Occipital lobe (tissue), 2 donors: ENCODE data around the gene TBC1D13. TPM values are rescaled to one million over a fixed set of nuclear protein-coding genes. Genes with fewer than 3 reads are reported as not detected.
"Not testable (repeated sequence)": the region's sequence is repeated elsewhere in the genome, so short reads cannot be mapped to it uniquely, and the experiment has no call there.

Source experiments
- DNase-seq: peaks from one replicate; lab custom pipeline; 2025; lab: John Stamatoyannopoulos, UW
- total RNA-seq: library from RNA; depleted of rRNA; stranded (reverse); fragments of >200 nt; gene quantifications from one replicate; pipeline ENCODE4 v1.2.3, GENCODE V29; 2014

The TBC1D13 gene, protein sequence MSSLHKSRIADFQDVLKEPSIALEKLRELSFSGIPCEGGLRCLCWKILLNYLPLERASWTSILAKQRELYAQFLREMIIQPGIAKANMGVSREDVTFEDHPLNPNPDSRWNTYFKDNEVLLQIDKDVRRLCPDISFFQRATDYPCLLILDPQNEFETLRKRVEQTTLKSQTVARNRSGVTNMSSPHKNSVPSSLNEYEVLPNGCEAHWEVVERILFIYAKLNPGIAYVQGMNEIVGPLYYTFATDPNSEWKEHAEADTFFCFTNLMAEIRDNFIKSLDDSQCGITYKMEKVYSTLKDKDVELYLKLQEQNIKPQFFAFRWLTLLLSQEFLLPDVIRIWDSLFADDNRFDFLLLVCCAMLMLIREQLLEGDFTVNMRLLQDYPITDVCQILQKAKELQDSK
- 7.5 TPM for total RNA-seq

DNA sequence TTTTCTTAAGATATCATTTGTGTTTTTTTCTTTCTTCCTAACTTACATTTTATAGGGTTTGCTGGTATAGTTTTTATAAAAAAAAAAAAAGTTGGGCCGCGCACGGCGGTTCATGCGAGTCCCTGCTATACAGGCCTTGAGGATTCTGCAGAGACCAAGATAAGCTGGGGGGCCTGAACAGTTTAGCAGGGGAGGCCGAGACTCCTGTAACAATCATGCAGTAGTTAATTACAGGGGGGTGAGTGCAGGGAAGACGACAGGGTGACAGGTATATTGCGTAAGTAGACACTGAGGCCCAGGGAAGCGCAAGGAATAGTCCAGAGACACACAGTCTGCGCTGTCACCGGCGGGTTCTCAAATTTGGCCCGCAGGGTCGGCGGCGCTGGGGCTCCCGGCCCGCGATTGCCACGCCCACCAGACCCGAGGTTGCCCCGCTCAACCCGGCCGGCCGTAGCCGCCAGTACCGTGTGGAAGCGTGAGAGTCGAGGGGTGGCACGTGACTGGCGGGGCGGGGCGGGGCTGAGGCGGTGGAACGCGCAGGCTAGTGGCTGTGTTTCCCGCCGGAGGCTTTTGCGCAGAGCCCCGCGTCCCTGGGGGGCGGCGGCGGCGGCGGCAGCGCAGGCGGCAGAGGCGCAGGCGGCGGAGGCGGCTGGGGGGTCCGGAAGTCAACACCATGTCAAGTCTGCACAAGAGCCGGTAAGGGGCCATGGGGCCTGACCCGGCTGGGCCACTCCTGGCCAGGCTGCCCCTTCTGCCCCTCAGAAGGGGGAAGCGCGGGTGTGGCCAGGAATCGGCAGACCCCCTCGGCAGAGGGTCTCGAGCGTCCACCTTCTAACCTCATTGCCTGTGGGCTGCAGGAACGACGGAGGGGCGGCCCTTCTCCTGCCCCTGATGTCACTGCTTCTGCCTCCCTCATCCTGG is at the start of gene TBC1D13:
Gene TBC1D13, plus strand, starts transcription at position 573 of the 921 bp plus-strand sequence. Its CDS starts 101 bp downstream, at position 674.
- DNase-seq = peak; percentile 74

DNA sequence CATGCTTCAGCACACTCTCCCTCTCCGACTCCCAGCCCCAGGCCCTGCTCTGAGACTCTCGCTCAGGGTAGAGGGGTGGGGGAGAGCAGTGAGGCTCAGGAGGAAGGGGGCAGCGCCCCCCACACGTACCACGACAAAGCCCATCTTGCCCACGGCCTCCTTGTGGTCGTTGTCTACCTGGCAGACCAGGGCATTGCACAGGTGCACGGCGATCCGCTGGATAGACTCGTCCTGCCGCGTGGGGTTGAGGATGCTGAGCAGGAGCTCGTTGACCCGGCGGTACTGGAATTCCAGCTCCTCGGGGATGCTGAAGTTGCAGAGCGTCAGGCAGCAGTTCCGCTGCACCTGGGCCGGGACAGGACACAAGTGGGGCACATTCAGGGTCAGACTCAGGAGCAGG is 44.7 kb upstream of the TBC1D13 start:
- DNase-seq = no peak

DNA sequence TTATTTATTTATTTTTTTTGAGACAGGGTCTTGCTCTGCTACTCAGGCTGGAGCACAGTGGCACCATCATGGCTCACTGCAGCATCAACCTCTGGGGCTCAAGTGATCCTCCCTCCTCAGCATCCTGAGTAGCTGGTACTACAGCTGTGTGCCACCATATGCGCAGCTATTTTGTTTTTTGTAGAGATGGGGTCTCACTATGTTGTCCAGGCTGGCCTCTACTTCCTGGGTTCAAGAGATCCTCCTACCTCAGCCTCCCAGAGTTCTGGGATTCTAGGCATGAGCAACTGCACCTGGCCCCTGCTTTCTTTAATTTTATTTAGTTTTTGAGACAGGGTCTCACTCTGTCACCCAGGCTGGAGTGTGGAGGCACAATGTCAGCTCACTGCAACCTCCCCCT is 43.6 kb upstream of the TBC1D13 start:
- no peak for DNase-seq

DNA sequence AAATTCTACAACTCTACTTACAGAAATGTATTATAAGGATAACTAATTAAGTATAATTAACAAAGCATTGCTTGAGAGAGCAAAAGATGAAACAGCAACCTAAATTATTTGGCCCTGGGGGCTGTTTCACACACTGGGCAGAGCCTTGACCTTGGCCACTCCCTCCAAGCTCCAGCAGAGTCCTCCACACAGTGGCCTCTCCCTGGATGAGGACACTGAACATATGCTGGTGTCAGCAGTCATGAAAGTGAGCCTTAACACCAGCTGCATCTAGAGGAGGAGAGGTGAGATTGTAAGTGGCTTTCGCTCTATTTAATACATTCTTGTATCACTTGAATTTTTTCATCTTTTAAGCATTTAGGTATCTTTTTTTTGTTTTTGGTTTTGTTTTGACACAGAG is 39.8 kb upstream of the TBC1D13 start:
- DNase-seq = no peak

DNA sequence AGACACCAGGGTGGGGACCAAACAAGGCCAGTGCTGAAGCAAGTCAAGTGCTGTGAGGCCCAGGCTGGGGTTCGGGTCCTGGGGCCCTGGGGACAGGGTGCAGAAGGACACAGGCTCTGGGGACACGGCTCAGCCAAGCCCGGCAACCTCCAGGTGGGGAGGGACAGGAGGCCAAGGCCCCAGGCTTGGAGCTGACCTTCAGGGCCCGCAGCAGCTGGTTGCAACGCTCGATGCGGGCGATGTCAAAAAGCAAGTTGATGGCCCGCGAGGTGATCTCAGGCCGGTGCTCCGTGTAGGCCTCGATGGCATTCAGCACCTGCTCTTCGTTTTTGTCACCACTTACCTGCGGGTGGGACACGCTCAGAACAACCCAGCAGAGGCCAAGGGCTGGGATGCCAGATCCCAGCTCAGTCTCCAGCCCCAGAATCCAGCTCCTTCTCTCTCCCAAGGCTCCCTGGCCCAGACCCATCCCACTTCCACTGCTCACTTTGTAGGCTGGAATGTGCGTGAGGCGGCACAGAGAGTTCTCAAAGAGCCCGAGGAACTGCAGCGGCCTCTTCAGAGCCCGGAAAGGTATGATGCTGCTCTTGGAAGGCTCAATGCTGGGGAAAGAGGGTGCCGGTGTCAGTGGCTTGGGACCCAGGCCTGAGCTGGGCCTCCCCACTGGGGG is 36.0 kb upstream of the TBC1D13 start:
- no peak for DNase-seq

DNA sequence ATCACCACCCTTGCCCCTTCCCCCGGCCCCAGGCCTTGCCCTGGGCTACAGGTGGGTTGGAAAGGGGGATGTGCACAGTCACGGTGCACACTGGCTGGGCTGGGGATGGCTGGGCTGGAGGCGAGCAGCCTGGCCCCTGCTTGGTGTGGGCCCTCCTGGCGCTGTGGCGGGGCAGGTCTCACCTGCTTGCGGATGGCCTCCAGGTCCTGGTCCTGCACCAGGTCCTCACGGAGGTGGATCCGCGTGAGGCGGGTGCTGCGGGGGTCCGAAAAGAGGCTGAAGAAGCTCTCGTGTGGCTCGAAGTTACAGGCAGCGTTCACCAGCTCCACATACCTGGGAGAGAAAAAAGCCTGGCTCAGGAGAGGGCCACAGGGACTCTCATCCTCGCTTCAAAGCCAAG is 33.4 kb upstream of the TBC1D13 start:
- no peak for DNase-seq

DNA sequence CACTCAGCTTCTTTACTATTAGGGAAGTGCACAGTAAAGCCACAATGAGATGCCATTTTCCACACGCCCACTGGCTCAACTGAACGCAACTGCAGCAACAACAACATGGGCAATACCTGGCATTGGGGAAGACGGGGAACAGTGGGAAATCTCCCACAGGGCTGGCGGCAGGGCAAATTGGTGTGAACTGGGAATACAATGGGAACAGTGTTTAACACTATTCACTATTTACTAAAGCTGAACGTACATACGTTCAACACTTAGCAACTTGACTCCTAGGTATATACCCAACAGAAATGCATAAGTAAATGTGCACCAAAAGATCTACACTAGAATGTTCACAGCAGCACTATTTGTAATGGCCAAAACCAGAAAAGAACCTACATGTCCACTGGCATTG is 29.5 kb upstream of the TBC1D13 start:
- DNase-seq = no peak

DNA sequence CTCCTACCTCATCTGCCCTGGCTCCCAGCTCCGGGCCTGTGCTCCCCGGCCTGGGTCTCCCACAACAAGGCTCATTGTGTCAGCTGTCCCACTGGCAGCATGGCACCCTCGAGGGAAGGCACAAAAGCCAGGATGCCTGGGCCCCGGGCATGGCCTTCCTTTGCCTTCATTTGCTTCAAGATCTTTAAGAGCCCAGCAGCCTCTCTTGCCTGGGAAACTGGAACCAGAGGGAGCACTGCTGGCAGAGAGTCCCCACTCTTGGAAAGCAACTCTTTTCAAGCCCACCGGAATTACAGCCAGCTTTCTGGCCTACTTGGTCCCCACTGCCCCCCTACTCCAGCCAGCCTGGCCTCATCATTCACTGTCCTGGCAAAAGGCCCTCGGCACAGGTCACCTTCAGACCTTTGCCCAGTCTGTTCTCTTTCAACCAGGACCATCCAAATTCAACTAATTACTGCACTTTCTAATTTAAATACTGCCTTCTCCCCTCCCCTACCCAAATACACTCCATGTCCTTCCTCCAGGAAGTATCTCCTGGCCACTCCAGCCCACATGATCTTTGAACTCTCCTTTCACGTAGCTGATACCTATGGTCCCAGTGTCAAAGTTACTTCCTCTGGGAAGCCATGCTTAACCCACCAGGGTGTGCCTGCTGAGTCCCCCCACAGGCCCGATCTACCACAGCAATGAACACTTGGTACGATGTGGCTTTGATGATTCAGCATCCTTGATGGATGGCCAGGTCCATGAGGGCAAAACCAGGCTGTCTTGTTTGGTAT is 24.2 kb upstream of the TBC1D13 start:
- no peak for DNase-seq

DNA sequence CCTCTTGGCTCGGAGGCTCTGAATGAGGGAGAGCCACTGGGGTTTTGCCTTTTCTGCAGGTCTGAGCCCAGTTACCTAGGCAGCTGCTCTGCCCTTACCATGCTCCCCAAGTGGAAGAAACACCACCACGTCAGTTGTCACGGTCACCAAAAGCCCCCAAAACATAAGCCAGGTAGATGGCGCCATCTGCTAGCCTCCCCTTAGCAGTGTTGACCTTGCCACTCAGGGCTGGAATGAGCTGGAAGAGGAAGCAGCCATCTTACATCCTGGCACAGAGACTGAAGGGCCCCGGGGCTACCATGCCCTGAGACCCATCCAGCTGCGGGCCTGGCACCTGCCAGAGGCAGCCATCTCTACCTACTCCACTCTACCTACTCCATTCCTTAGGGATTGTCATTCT is 22.7 kb upstream of the TBC1D13 start:
- DNase-seq = no peak

DNA sequence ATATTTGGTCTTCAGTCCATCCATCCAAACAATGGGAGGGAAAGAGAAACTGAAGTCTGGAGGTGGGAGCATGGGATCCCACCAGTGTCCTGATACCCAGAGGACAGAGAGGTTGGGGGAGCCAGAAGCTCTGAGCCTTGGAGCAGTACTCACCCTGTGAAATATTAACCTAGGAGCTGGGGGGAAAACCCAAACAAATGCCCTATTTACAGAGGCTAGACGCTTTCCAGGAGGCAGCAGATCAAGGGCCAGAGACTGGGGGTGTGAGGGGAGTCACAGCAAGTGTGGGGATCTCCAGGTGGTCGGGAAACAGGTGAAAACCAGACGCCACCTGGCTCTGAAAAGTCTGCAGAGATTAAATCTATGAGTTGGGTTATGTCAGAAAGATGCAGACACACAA is 21.6 kb upstream of the TBC1D13 start:
- no peak for DNase-seq

DNA sequence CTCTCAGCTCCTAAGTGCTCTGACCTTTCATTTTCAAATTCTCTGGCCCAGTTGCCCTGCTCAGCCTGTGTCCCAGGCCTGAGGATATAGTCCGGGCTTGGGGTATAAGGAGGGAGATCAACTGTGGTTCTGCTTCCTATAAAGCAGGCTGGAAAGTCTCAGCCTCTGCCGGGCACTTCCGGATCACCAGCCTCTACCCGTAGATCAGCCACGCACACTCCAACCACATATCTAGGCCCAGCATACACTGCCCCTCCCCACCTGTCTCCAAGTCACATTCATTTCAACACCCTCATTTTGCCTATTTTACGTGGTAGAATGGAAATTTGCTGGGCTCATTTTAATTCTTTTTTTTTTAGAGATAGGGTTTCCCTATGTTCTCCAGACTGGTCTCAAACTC is 18.4 kb upstream of the TBC1D13 start:
- DNase-seq = no peak

DNA sequence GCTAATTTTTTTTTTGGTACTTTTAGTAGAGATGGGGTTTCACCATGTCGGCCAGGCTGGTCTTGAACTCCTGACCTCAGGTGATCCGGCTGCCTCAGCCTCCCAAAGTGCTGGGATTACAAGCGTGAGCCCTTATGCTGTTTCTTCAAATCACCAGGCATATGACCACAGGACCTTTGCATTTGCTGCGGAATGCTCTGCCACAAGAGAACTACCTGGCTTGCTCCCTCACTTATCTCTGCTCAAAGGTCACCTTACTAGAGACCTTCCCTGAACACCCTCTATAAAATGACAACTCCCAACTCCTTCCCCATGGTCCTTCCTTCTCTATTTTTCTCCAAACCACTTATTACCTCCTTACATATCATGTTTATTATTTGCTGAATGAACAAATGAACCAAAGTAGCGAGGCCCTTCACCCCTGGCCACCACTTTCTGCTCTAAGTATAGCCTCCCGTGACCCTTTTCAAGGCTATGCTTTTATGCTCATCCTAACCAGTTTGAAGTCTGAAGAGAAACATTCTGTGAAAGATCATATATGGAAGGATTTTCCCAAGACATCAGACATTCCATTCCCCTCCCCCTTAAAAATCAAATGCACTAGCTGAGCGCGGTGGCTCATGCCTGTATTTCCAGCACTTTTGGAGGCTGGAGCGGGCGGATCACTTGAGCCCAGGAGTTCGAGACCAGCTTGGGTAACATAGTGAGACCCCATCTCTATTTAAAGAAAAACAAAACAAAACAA is 16.6 kb upstream of the TBC1D13 start:
- DNase-seq = no peak

DNA sequence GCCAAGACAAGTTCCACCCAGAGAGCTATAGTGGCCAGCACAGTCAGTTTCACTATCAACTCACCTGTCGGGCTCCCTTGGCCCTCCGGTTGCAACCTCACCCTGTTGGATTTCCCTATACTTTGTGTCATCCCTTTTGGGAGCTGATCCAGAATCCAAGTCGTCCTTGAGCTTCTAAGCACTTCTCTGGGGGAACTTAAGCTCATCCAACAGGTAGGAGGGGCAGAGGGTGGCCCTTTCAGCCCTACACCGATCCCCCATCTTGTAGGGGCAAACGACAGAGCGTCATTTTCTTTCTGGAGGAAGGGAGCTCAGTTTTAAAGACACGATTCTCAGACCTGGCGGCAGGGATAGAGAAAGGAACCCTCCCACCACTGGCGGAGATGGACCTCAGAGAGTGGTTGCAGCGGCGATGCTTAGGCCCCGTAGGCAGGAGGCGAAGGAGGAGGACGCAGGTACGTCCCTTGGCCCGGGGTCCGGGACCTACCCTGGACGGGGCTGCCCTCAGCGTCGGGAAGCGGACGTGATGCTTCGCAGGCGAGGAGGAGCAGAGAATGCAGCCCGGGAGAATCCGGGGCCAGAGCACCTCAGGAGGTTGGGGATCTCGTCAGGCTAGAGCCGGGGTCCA is 15.8 kb upstream of the TBC1D13 start:
- no peak for DNase-seq

DNA sequence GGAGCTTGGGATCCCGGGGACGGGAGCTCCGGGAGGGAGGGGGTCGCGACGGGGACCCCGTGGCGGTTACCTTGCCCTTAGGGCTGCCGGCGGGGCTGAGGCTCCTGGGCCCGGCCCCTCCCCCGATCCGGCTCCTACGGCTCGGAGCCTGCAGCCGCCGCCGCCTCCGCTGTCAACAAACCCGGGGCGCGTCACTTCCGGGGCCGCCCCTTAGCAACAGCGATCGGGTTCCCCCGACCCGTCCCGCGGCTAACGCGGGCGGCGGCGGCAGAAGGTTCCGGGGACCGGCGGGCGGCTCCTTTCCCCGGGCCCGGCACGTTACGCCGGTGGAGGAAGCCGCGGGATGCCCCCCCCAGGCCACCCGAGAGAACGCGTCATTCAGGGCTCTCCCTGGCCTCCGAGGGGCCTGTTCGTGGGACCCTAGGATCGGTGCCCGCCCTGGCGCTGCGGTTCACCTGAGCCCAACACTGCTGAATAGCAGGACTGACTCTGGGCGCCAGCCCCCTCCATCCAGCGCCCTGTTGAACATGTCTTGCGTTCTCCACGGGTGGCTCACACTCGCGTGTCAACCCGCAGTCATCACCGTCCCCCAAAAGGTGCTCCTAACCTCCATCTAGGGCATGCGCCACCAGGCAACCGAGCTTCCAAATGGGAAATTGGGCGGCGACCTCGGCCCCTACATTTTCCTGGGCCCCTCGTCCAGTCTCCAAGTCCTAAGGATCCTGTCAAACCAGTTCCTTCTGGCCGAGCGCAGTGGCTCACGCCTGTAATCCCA is 15.1 kb upstream of the TBC1D13 start, which contains the start of gene ZER1:
Gene ZER1, minus strand, starts transcription at position 183 of the 775 bp plus-strand sequence. CDS start 16,362 bp downstream, outside the sequence.
- peak; percentile 87 for DNase-seq

DNA sequence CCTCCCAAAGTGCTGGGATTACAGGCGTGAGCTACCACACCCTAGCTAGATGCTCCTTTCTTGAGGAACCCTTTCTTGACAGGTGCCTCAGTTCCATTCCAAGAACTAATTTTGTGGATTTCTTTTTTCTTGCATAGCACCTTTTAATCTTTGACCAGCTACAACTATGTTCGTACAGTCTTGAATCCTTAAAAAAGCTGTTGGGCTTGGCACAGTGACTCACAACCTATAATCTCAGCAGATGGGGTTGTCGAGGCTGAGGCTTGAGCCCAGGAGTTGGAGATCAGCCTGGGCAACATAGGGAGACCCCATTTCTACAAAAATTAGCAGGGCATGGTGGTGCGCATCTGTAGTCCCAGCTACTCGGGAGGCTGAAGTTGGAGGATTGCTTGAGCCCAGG is 14.0 kb upstream of the TBC1D13 start:
- DNase-seq = no peak

DNA sequence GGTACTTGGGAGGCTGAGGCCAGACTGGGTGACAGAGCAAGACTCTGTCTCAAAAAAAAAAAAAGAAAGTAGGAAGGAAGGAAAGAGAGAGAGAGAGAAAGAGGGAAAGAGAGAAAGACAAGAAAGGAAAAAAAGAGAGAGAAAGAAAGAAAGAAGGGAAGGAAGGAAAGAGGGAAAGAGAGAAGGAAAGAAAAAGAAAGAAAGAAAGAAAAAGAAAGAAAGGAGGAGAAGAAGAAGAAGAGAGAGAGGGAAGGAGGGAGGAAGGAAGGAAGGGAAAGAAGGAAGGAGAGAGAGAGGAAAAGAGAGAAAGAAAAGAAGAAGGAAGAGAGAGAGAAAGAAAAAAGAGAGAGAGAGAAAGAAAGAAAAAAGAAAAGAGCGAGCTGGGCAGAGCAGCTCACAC is 12.2 kb upstream of the TBC1D13 start:
- DNase-seq = no peak

DNA sequence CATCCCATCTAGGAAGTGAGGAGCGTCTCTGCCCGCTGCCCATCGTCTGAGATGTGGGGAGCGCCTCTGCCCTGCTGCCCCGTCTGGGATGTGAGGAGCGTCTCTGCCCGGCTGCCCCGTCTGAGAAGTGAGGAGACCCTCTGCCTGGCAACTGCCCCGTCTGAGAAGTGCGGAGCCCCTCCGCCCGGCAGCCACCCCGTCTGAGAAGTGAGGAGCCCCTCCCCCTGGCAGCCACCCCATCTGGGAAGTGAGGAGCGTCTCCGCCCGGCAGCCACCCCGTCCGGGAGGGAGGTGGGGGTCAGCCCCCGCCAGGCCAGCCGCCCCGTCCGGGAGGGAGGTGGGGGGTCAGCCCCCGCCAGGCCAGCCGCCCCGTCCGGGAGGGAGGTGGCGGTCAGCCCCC is 7.0 kb upstream of the TBC1D13 start:
- DNase-seq = not testable (repeated sequence)

DNA sequence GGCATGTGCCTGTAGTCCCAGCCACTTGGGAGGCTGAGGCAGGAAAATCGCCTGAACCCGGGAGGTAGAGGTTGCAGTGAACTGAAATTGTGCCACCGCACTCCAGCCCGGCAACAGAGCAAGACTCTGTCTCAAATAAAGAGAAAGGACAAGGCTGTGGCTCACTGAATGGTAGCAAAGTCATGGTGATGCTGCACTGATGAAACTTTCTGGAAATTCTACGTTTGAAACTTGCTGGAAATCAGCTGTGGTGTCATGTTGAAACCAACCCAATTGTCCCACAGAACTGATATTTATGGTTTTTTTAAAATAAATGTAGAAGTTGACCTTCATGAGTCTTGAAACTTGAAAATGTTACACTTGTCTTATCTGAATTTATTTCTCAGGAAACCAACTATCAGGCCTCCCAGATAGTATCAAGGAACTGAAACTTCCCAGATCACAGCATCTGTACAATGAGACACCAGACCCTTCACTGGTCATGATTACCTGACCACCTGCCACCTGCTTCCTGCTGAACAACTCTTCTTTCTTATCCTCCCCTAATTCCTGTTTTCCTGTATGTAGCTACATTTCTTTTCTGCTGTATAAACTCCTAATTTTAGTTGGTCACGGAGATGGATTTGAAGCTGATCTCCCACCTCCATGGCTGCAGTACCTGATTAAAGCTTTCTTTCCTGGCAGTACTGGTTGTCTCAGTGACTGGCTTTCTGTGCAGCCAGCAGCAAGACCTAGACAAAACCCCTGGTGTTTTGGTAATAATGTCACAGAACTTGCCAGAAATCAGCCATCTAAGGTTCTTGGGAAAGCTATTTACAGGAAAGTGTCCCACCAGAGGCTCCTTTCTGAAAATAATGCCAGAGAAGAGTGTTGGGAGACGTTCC is 5.6 kb upstream of the TBC1D13 start:
- no peak for DNase-seq
